Endothelial cell of hepatic sinusoid (primary cell): ENCODE measurements around the gene MEGF11.

Source experiments
- in situ Hi-C: cut with HindIII; loops from 2 replicates; pipeline ENCODE4 v1.10.0; 2017; ENCODE audit warnings: low sequenced_read_pairs

MEGF11 gene

DNA sequence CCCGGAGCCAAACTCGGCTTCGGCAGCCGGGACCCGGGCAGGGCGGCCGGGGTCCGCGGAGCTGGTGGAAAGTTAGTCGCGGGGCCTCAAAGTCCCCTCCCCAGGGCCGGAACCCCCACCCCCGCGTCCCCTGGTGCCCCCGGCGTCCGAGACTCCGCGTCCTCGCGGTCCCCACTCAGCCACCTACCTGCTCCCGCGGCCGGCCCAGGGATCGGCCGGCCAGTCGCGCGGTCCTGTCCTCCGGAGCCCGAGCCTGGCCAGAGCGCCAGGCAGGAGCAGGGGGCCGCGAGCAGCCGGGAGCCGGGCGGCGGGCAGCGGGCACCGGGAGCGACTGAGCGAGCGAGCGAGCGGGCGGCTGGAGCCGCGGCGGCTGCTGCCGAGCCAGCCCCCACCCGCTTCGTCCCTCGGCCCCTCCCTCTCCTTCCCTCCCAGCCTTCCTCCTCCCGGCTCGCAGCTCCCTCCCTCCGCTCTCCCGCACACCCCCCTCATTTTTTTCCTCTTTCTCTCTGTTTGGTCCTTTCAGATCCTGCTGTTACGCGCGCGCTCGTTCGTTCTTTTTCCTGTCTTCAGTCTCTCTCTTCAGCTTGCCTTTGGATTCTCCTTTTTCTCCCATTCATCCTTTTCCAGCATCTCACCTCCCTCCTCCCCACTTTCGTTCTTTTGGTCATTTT lies at the start of gene MEGF11:
Gene MEGF11 (minus strand): TSS at position 333 of the 671 bp plus-strand sequence. CDS start 125,347 bp downstream, outside the sequence.
- in situ Hi-C loops: no loop called here

DNA sequence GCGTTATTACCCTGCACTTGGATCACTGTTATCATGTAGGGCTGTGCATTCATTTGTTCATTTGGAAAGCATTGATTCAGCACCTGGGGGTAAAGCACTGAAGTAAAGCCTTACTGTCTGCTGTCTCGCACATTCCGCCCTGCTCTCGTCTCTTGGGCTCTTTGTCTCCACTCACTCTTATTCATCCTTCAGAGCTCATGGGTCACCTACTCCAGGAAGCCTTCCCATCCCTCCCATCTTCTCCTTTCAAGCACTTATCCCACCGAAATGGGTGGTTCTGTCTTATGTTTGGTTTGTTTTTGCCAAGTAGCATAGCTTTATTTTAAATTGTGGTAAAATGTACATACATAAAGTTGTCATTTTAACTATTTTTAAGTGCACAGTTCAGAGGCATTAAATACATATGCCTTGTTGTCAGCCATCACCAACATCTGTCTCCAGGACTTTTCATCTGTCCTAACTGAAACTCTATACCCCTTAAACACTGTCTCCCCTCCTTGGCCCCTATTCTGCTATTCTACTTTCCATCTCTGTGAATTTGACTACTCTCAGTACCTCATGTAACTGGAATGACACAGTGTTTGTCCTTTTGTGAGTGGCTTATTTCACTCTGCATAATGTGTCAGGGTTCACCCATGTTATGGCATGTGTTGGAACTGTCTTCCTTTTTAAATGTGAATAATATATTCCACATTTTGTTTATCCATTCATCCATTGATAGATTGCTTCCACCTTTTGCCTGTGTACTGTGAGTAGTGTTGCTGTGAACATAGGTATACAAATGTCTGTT lies 49.1 kb upstream of the MEGF11 start:
- in situ Hi-C loops: no loop called here

DNA sequence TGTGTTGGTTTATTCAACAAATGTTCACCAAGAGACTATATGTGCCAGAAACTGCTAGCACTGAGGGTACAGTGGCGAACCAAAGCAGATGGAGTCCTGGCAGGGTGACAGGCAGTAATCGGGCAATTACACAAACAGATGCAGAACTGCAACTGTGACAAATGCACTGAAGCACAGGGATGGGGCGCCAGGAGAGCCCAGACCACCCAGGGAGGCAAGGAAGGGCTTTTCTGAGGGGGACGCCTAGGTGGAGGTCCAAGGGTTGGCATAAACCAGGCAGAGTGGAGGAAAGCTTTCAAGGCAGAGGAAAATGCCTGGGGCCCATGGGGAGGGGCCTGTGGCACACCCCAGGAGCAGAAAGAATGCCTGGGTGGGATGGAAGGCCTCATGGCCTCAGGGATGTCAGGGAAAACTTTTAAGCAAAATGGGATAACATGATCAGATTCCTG lies 45.3 kb upstream of the MEGF11 start:
- in situ Hi-C loops: no loop called here

DNA sequence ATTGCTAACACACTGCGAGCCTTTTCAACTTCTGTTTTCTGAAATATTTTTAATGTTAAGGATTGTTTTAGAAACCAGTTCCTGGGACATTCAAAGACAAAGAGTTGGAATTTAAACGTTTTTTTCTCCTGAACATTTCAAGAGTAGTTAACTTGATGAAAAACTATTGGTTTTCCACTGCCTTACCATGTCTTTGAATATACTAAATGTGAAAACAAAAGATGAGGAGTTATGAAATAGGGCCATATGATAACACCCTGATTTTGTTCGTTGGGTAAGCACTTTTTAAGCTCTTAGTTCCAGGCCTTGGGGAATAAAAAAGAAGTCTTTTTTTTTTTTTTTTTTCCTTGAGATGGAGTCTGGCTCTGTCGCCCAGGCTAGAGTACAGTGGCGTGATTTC lies 42.6 kb upstream of the MEGF11 start:
- in situ Hi-C loops: no loop called here

DNA sequence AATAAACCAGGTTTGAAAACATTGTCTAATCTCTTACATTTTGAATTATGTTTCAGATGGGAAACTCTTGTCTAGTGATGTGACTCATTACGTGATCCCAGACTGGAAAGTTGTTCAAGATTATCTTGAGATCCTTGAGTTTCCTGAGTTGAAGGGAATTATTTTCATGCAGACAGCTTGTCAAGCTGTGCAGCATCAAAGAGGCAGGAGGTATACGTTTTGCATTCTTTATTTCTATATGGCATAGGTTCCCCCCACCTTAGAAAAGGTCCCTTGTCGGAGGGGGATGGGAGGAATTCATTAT lies 41.3 kb upstream of the MEGF11 start:
- in situ Hi-C loops: no loop called here

DNA sequence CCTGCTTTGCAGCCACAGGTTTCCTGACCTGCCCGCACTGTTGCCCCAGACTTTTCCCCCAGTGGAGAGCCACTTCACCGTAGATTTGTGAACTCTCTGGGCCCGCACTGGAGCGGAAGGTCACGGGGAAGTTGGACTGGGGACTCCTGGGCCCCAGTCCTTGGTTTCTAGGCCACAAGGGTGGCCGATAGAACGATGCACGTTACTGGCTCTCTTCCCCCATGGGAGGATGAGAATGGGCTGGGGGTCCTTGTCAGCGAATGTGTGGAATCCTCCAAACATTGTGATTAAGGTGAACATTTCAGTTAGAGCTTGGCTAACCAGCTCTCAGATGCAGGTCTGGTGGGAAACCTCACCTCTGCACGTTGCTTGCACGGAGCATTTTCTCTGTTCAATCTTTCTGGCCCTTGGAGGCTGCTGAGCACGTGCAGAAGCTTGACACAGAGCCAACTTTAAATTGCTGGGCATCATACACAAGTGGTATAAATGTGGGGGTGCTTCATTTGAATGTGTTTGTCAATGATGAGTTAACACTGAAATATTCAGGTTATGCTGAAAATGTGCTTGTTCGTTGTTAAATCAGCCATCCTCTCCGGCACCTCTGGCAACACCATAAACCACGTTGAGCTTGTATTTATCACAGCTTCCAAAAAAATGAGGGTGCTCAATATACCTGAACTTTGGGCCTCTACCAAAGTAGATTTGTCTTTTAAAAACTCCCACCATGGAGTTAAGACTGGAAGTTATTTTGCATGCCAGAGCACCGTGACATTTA lies 40.8 kb upstream of the MEGF11 start:
- in situ Hi-C loops: no loop called here

DNA sequence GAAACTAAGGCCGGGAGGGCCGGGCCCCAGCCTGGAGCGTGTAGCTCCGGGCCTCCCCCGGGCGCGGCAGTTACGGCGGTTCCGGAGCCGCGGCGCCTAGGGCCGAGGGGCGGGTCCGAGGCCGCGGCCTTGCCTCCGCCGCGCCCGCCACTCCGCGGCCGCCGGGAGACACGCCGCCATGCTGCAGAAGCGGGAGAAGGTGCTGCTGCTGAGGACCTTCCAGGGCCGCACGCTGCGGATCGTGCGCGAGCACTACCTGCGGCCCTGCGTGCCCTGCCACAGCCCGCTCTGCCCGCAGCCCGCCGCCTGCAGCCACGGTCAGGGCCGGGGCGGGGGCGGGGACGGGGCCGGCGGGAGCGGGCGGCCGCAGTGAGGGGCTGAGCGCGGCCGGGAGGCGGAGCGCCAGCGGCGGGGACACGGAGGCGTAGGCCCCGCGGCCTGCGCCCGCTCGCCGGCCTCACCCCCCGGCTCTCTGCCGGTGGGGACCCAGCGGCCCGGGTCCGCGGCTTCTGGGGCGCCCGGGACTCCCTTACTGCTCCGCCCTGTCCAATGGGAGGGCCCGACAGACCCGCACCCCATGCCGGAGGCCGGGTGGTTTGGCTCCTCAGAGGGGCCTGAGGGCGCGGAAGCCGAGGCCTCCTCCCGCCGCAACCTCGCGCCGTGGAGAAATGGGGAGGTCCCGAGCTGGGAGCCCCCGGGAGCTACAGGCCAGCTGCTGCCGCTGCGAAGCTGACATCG lies 40.0 kb upstream of the MEGF11 start, which contains the start of gene DIS3L:
Gene DIS3L (plus strand): TSS at position 150 of the 738 bp plus-strand sequence. CDS start 29 bp downstream, at position 179.
- in situ Hi-C loops: no loop called here

DNA sequence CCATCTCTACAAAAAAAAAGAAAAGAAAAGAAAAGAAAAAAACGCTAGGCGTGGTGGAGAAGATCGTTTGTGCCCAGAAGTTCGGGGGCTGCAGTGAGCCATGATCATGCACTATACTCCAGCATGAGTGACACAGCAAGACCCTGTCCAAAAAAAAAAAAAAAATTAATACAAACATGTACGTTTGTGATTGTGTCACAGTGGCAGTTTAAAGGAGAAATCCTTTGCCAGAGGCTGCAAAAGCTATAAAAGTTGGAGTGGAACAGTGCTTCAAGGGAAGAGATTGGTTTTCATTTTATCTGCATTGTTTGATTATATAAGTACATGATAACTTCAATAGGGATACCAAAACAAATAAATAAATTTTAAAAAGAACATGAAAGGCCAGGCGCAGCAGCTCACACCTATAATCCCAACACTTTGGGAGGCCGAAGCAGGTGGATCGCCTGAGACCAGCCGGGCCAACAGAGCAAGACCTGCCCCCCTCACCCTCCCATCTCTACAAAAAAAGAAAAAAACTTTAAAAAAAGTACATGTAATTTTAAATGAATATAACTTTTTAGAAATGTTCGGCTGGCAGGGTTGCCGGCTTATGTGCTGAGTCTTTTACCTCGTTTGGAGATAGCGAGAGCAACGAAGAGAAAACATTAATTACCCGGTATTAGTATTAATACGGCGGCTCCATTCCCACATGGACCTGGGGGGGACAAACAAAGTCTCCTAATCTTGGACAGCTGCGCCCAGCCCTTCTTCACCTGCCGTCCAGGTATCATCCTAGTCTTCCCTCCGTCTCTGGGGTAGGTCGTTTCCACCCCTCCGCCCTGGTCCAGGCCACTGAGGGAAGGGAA lies 39.2 kb upstream of the MEGF11 start:
- in situ Hi-C loops: no loop called here

DNA sequence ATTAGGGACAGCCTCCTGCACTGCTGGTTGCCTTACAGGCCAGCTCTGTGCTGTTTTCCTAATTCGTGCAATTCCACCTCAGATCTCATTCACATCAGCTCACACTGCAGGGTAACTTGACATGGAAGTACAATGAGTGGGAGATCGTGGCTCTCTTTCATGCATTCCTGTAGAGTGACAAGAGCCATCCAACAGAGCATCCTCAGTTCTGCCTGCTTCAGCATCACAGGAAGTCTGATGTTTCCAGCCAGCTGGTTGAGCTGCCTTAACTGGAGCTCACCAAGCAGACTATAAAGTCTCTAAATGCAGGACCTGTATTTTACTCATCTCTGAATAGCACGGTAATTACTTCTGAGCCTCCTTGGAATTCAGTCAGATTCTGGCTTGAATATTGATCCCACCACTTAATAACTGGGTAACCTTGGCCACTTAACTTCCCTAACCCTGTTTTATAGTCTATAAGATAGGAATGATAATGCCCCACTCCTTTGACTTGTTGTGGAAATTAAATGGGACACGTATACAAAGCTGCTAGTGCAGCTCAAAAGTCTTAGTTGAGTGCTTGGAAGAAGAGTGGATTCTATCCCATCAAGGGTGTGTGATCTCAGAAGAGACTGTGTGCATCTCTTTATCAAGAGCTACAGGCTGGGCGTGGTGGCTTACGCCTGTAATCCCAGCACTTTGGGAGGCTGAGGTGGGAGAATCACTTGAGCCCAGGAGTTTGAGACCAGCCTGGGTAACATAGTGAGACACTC lies 38.4 kb upstream of the MEGF11 start:
- in situ Hi-C loops: no loop called here

DNA sequence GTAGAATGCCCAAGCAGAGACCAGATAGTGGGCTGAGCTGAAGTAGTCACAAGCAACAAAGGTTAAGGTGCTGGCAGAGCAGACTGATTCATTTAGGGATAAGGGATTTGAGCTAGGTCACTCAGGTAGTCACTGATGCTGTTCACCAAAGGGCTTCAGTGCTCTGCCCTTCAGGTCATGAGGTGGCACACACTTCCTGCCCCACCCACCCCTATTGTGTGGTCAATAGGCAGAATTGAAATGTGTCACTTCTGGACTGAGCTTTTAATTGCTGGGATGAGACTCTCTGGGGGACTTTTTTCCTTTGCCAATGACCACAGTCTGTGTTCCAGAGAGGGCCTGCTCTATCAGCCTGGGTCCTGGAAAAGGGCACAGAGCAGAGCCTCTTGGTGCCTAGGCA lies 37.0 kb upstream of the MEGF11 start:
- in situ Hi-C loops: no loop called here

DNA sequence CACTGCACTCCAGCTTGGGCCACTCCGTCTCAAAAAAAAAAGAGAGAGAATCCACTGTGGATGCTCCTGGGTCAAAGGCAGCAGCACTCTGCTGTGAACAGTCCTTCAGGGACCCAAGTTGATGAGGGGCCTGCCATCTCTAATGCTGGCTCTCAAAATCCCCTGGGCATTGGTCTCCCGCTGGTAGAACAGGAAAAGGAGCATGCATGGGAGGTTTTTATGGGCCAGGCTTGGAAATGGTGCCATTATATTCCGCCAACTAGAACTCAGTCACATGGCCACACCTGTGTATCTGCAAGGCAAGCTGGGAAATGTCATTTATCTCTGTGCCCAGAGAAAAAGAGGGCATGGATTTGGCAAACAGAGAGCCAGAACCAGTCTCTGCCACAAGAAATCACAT lies 36.5 kb upstream of the MEGF11 start:
- in situ Hi-C loops: no loop called here

DNA sequence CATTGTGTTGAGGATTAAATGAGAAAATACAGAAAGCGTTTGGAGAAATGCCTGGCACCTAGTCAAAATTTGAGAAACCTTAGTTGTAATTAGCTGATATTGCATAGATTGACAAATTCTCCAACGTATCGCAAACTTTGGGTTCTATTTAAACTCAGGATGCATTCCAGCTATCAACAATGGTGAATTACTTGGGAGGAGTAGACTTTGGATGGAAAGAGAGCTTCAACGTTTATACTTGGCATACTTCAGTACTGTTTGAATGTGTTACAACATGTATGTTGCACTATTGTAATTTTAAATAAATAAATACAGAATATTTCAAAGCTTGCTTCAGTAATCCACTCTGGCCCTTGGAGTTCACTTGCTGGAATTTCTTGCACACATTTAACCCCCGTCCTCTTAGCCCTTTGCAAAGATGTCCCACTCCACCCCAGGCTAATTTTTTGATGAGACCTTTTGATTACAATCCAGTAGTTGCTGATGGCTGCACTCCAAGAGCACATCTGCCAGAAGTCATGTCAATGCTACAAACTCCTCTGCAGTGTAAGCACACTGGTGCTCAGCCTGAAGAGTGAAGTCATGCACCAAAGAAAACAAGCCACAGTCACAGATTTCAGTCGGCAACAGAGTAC lies 35.1 kb upstream of the MEGF11 start:
- in situ Hi-C loops: no loop called here

DNA sequence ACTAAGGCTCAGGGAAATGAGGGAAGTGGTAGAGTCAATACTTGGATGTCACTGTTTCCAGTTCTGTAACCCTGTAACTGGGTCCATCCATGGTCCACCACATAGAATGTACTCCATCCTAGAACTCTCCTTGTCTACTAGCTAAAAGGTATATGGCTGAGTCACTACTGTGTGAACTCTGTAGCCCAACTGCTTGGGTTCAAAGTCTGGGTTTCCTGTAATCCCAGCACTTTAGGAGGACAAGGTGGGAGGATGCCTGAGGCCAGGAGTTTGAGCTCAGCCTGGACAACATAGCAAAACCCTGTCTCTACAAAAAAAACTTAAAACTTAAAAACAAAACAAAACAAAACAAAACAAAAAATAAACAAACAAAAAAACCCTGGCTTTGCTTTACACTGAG lies 34.5 kb upstream of the MEGF11 start:
- in situ Hi-C loops: no loop called here

DNA sequence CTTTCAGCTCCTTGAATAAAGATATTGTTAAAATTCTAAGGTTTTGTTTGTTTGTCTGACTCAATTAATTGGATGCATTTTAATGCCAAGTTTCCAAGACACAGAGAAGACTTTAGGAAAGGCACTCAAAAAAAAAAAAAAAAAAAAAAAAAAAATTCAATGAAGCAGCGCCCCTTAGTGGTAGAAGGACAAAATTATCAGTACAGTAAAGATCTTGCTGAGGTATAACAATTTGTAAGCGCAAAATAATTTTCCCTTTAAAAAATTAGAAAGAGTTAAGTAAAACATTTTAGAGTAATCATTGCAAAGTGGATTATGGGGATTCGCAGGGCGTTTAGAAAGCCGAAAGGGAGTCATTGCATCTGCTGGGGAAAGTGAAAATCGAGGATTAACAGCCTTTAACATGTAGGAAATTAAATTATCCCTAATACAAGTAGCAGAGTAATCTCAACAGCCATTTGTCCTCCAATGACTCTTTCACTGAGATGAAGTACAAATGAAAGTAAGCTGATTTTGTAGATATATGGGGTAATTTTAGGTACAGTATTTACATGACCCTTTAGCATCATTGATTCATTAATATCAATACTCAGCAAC lies 34.0 kb upstream of the MEGF11 start:
- in situ Hi-C loops: no loop called here

DNA sequence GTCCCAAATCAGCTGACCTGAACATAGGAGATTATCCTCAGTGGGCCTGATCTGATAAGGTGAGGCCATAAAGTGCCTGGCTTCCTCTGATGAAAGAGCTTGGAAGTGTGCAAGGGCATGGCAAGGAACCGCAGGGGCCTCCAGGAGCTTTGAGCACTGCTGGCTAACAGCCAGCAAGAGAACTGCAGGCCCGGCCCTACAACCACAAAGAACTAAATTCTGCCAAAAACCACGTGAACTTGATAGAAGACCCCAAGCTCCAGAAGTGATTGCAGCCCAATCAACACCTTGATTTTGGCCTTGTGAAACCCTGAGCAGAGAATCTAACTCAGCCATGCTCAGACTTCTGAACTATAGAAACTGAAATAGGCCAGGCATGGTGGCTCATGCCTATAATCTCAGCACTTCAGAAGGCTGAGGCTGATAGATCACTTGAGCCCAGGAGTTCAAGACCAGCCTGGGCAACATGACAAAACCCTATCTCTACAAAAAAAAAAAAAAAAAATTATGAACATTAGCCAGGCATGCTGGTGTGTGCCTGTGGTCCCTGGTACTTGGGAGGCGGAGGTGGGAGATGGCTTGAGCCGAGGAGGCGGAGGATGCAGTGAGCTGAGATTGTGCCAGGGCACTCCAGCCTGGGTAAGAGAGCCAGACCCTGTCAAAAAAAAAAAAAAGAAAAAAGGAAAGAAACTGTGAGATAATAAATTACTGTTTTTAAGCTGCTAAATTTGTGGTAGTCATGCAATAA lies 32.2 kb upstream of the MEGF11 start:
- in situ Hi-C loops: no loop called here

DNA sequence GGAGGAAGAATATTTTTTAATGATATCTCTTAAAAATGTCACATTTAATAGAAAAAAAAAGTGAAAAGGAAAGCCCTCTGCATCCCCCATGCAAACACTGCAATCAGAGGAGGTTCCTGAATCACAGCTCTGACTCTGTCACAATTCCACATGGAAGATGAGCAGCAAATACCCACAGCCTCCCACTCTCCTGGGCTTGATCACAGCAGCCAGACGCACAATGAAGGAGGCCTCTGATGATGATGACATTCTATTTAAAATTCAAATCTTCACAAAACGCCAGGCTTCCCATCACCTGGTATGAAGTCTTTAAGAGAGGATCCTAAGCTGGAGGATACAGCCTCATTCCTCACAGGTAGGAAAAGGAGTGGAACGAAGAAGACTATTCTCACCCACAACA lies 30.7 kb upstream of the MEGF11 start:
- in situ Hi-C loops: no loop called here

DNA sequence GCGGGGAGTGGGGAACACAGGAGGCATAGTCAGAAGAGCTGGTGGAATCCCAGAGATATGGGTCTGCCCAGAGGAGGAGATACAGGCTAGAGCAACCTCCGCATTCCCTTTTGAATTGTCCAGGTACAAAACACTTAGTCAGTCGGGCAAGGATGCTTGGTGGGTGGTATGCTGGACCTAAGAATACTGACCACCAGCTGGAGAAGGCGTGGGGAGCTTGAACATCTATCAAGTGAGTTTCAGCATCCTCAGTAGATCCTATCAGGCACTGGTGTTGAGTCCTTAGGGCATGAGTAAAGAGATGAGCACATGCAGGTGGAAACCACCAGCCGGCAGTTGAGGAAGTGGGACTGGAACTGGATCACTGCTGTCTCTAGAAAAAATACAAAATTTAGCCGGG lies 25.1 kb upstream of the MEGF11 start:
- in situ Hi-C loops: loop anchor here (5.0 kb wide), 1 partner anchor 36 kb away; no protein-coding TSS in a partner anchor

DNA sequence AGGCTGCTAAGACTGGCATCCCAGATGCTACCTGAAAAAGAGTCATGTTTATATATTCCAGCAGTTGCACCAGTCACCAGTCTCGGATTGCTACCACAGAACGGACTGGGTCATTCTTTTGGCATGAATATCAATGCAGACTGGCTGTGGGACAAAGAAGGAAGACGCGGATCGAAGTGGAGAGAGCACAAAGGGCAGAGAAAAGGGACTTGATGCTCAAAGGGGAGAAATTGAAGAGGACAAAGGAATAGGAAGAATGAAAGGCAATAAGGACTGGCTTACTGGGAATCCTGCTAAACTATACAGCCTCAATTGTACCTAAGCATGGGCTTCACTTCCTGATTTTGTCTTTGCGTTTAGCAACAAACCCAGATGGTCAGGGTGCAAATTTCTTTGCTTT lies 24.5 kb upstream of the MEGF11 start:
- in situ Hi-C loops: loop anchor here (5.0 kb wide), 1 partner anchor 36 kb away; no protein-coding TSS in a partner anchor
